GM21381 (cell line): ENCODE results near the gene NTHL1.

Experiments
- ATAC-seq: cut with Tn5 transposase; IDR thresholded peaks from one replicate; pipeline ENCODE4 v1.9.1; 2021; ENCODE audit warnings: mild to moderate bottlenecking, moderate library complexity; ENCODE audit not compliant: unreplicated experiment

The NTHL1 gene

DNA sequence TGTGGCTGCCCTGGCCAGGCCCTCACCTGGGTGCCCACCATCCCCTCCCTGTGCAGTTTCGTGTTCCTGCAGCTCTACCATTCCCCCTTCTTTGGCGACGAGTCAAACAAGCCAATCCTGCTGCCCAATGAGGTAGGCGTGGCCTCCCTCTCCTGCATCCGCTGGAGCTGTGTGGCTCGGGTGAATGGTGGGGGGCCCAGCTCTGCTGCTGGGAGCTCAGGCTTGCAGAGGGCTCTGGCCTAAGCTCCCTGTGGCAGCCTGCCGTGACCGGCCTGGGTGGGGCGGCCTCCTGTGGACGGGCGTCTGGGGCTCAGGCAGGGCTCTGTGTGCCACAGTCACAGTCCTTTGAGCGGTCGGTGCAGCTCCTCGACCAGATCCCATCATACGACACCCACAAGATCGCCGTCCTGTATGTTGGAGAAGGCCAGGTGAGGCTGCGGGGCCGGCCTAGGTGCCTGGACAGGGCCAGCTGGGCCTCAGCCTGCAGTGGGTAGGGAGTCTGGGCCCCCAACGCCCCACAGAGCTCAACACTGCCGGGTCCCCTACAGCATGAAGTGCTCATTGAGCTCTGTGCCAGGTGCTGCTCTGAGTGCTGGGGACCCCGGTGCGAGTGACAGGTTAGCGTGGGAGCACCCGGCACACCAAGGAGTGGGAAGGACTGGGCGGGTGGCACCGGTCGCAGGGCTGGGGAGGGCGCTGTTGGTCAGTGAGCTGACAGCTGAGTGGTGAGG, 37.4 kb upstream of the NTHL1 start:
- ATAC-seq = no peak

GRCh38 chr16:2083876-2084780, 36.5 kb upstream of the NTHL1 start:
- no peak for ATAC-seq

DNA sequence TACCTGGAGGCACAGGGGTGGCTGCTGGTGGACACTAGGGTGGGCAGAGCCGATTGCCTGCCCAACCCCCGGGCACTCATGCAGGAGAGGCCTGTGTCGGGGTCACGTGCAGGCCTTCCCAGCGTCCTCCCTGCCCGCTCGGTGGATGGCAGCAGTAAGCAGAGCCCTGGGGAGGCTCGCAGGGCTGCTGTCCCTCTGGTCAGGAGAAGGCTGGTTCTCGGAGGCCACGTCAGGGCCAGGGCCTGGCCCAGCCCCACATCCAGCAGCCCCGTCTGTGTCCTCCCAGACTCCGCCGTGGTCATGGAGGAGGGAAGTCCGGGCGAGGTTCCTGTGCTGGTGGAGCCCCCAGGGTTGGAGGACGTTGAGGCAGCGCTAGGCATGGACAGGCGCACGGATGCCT, 35.8 kb upstream of the NTHL1 start:
- ATAC-seq = no peak

GRCh38 chr16:2082983-2083364, 35.3 kb upstream of the NTHL1 start:
- ATAC-seq = no peak

GRCh38 chr16:2082171-2082982, 34.7 kb upstream of the NTHL1 start:
- ATAC-seq = no peak

DNA sequence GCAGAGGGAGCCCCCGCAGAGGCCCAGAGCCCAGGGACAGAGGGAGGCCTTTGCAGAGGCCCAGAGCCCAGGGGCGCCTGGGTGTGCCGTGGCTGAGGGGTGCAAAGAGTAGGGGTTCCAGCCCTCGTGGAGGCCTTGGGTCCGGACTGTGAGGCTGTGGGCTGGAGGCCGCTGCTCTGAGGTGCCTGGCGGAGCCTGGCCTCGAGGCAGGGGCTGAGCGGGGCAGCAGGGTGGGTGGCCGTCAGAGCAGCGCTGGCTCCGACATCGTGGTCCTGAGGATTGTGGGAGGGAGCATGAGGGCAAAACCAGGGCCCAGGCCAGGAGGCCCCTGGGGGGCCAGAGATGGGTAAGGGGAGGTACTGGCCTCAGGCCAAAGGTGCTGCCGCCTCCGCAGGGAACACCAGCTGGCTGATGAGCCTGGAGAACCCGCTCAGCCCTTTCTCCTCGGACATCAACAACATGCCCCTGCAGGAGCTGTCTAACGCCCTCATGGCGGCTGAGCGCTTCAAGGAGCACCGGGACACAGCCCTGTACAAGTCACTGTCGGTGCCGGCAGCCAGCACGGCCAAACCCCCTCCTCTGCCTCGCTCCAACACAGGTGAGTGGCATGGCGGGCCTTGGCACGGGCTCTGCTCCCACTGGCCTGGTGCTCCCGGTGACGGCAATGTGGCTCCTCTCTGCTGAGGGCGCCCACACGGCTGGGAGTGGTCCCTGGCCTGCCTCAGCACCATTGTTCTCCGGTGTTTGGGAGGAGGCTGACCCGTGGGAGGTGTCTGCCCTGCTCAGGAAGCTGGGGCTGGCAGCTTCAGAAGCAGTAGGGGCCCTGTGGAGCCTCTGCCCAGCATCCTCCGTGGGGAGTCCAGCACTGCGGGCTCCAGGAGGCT, 33.8 kb upstream of the NTHL1 start:
- ATAC-seq = no peak

GRCh38 chr16:2079991-2080390, 32.4 kb upstream of the NTHL1 start:
- no peak for ATAC-seq

- ATAC-seq = no peak
These were observed 31.7 kb upstream of the NTHL1 start for GRCh38 chr16:2079311-2079800.

DNA sequence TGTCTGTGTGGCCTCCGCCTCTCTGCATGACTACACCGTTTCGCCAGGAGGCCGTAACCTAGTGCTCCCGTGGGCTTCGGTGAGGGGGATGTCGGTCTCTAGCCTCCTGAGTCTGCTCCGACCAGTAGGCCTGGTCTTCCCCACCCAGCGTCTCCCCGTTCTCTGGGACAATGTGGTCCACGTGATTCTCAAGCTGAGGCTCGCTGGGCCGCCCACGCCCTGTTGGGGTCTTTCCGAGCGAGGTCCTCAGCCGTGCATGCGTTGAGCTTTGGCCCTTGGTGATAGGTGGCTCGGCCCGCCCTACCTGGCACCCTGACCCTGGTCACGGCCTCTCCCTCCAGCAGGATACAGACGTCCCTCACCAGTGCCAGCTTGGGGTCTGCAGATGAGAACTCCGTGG, 31.1 kb upstream of the NTHL1 start:
- ATAC-seq = no peak

DNA sequence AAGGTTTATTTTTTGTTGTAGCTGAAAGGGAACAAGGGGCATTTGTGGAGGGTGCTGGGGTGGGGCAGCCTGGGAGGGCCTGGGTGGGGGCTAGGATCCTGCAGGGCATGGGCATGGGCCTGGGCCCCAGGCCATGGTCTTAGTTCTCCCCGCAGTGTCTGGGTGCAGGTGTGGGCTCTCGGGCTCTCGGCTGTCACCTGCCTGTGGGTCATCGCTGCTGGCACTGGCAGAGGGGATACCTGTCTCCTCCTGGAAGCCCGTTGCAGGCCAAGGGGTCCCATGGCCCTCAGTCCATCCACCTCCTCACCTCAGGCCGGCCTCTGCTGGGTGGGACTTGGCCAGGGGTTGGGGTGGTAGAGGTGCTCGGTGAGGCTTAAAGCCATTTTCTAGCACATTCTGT, 30.5 kb upstream of the NTHL1 start:
- ATAC-seq = no peak

DNA sequence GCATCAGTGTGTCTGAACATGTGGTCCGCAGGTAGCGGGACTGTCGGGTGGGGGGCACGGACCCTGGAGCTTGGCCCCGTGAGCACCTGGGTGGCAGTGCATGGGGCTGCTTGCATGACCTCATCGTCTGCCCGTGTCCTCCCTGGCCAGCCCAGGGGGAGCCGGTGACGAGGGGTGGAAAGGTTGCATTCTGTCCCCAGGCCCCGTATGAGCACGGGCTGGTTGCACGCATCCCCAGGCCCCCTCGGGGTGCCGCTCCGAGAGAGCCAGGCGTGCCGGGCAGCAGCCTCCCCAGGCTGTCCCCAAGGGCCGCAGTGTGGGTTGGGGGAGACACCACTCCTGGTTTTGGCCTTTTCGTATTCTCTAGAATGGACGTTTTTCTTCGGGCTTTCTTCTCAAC, 30.1 kb upstream of the NTHL1 start:
- no peak for ATAC-seq

DNA sequence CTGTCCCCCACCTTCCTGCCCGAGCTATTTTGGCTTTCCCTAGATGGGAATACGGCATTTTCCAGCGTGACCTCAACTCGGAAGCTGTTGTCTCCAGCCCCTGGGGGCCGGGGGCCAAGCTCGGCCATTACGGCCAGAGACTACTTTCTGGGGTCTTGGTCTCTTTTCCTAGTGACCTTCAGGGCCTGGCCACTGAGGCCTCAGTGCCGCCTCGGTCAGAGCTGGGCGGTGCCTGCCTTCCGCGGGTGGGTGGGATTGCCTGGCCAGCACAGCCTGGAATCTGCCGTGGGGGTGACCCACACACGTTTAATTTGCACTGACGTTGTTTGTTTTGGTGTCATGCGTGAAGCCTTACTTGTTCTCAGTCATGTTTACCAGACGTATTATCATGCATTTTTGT, 29.4 kb upstream of the NTHL1 start:
- ATAC-seq = no peak

GRCh38 chr16:2076072-2076865, 28.6 kb upstream of the NTHL1 start:
- ATAC-seq = no peak

- ATAC-seq = no peak
These were observed 28.0 kb upstream of the NTHL1 start for GRCh38 chr16:2075631-2076030.

- no peak for ATAC-seq
These were observed 26.4 kb upstream of the NTHL1 start for GRCh38 chr16:2074071-2074470.

GRCh38 chr16:2072926-2073325, 25.3 kb upstream of the NTHL1 start:
- ATAC-seq = no peak

GRCh38 chr16:2071454-2072202, 24.0 kb upstream of the NTHL1 start:
- ATAC-seq = no peak

DNA sequence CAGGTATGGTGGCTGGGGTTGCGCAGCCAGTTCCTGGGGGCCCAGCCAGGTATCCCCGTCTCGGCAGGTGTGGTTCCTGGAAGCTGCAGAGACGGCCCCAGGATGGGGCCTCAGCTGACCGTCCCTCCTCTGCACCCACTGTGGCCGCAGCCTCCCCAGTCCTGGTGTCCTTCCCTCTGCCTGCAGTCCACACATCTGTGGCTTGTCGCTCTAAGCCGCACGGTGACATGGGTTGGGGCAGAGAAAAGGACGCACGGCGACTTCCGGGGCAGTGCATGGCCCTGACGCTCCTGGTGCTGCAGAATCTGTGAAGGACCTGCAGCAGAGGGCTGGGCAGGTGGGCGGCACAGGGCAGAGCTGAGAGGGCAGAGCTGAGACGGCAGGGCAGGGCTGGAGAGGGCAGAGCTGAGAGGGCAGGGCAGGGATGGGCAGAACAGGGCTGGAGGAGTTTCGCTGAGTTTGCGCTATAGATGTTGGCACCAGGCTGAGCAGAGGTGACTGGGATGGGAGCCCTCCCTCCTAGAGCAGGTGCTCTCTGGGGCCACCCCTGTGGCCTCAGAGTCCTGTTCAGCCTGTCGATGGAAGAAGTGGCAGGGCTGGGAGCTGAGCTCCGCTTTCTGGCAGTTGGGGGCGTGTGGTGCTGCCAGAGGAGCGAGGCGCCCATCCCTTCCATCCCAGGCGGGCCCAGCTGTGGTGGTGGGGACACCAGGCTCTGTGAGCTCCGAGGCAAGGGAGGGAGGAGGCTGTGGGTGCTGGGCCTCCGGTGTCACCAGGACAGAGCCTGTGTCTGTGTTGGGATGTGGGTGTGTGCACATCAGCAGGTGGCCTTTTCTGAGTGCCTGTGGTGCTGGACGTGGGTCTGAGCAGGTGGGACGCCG, 23.2 kb upstream of the NTHL1 start:
- ATAC-seq = no peak
